NCI-H2196 treated with DMSO at 0.1 percent for 48 hours (cell line): ENCODE data around the gene WDFY3.

Experiments
- DNase-seq: peaks from one replicate; lab custom pipeline; 2025; ENCODE audit not compliant: unreplicated experiment; lab: John Stamatoyannopoulos, UW

Gene WDFY3

GRCh38 chr4:84803720-84804119, 162.8 kb downstream of the WDFY3 start:
- DNase-seq: no peak

- no peak for DNase-seq
Measured at GRCh38 chr4:84803116-84803515, 163.4 kb downstream of the WDFY3 start.

- DNase-seq: no peak
Measured at GRCh38 chr4:84800256-84800655, 166.2 kb downstream of the WDFY3 start.

GRCh38 chr4:84799318-84799717, 167.2 kb downstream of the WDFY3 start:
- DNase-seq: no peak

- DNase-seq: no peak
Measured at GRCh38 chr4:84796394-84796793, 170.1 kb downstream of the WDFY3 start.

GRCh38 chr4:84792366-84793301, 173.9 kb downstream of the WDFY3 start:
- DNase-seq: no peak

- no peak for DNase-seq
Measured at GRCh38 chr4:84790769-84791565, 175.5 kb downstream of the WDFY3 start.

GRCh38 chr4:84786478-84786877, 180.0 kb downstream of the WDFY3 start:
- no peak for DNase-seq

GRCh38 chr4:84782517-84782916, 184.0 kb downstream of the WDFY3 start:
- DNase-seq: no peak

- DNase-seq: no peak
Measured at GRCh38 chr4:84780719-84781118, 185.8 kb downstream of the WDFY3 start.

- DNase-seq: no peak
Measured at GRCh38 chr4:84778041-84778440, 188.4 kb downstream of the WDFY3 start.

- DNase-seq: no peak
Measured at GRCh38 chr4:84767168-84767567, 199.3 kb downstream of the WDFY3 start.

- DNase-seq: no peak
Measured at GRCh38 chr4:84753321-84753972, 213.0 kb downstream of the WDFY3 start.

- no peak for DNase-seq
Measured at GRCh38 chr4:84751707-84752106, 214.8 kb downstream of the WDFY3 start.

- no peak for DNase-seq
Measured at GRCh38 chr4:84750960-84751283, 215.6 kb downstream of the WDFY3 start.

GRCh38 chr4:84750260-84750959, 216.1 kb downstream of the WDFY3 start:
- peak; percentile 1 for DNase-seq

- no peak for DNase-seq
Measured at GRCh38 chr4:84740057-84740456, 226.4 kb downstream of the WDFY3 start.

- no peak for DNase-seq
Measured at GRCh38 chr4:84738622-84739021, 227.9 kb downstream of the WDFY3 start.

- no peak for DNase-seq
Measured at GRCh38 chr4:84737656-84738055, 228.8 kb downstream of the WDFY3 start.

- no peak for DNase-seq
Measured at GRCh38 chr4:84734037-84734436, 232.5 kb downstream of the WDFY3 start.
